HG03039 (cell line): Measurements from ENCODE around the gene SERPINB1.
"Not testable (repeated sequence)": the region's sequence is repeated elsewhere in the genome, so short reads cannot be mapped to it uniquely, and the experiment has no call there.

Experiments used
- ATAC-seq: cut with Tn5 transposase; IDR thresholded peaks from one replicate; pipeline ENCODE4 v1.9.1; 2021; ENCODE audit warnings: mild to moderate bottlenecking, moderate library complexity; ENCODE audit not compliant: unreplicated experiment

The SERPINB1 gene

DNA sequence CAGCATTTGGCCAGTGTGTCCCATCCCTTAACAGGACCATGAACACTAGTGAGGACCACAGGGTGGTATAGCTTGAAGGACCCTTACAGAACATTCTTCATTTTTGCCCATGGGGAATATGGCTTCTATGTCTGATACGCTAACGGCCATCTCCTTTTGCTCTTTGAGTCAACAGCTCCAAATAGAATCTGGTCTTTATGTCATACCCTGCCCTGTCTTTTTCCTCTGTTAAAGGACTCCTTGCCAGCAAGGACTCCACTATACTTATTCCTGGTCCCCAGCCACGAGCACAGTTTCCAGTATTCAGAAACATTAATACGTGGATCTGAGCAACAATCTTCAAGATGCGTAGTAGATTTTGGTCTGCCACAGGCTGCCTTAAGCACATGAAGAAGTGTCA, 22.5 kb downstream of the SERPINB1 start:
- ATAC-seq, result no peak

DNA sequence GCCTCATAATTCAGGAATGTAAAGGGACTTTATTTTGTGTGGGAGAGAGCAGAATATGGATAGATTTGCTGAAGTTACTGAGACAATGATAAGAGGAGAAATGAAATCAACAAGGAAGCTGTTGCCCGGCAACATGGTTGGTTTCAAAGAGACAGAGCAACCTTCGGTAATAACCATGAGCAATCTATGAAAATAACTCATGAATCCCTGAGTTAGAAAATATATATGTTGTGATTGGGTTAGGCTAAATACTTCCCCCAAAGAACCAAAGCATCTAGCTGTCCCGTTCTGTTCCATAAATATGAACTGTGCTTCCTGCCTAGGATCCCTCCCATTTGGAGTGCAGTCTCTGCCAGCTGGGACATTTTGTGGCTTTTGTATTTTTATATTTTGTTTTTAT, 23.1 kb downstream of the SERPINB1 start:
- no peak for ATAC-seq

DNA sequence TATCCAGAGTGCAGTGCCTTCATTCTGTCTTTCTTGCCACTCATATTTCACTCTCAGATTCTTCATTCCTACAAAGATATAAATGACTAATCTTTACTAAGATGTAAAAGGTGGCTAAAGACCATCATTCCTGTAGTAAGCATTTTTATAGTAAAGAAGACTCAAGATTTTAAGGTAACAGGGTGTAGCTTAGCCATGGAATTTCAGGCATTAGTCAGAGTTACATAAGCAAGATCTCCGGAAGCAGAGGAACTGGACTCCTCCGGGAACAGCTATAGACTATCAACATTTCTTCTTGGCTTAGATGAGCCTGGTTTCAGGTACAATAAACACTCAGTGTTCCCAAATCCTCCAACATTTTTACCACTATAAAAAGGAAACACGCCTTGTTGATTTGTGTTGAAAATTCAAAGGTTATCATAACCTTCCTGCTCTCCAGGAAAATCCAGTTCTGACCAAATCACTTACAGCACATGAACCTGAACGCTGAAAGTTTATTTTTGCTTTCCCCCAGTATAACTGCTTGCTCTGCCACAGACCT, 23.7 kb downstream of the SERPINB1 start:
- ATAC-seq, result no peak

DNA sequence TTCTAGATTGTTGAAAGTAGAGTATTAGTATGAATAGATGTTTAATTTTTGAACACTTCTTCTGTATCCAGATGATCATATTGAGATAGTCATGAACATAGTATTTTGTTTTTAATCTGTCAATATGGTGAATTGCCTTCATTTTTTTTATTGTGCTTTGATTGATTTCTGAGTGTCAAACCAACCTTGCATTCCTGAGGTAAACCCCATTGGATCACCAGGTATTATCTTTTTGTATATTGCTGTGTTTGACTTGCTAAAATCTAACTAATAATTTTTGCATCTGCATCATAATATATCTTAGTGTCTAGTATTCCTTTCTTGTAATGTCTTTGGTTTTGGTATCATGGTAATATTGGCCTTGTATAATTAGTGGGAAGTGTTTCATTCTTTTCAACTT, 25.5 kb downstream of the SERPINB1 start:
- no peak for ATAC-seq

DNA sequence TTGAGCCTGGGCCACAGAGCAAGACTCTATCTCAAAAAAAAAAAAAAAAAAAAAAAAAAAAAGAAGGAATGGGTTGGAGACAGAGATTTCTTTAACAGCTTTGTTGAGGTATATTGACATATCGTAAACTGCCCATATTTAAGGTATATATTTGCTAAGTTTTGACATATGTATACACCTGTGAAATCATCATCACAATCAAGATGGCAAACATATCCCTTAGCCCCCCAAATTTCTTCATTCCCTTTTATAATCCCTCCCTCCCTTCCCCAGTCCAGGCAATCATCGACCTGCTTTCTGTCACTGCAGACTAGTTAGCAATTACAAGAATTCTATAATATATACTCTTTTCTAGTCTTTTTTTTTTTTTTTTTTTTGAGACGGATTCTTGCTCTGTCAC, 29.0 kb downstream of the SERPINB1 start:
- ATAC-seq, result no peak

DNA sequence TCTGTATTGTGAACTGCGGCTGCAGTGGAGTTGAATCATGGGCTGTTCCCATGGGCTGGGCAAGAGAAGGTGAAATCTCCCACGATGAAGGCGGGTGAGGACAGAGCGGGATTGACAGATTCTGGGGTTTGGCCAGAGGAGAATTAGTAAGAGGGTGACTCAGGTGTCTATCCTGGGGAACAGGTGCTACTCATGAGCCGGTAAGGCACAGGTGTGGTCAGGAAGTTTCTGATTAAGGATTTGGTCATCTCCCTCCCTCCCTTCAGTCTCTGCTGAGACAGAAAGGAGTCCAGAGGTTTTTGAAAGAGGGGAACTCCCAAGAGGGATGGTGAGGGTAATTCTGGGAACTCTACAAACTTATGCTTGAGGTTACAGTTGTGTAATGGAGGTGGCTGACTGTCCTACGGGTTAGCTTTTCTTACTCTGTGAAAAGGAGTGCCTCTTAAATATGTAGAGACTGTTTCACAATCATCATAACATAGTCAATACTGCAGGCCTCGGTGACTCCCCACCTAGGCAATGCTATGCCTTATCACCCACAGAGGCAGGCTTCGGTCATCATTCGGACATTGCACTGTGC, 31.5 kb downstream of the SERPINB1 start:
- no peak for ATAC-seq

DNA sequence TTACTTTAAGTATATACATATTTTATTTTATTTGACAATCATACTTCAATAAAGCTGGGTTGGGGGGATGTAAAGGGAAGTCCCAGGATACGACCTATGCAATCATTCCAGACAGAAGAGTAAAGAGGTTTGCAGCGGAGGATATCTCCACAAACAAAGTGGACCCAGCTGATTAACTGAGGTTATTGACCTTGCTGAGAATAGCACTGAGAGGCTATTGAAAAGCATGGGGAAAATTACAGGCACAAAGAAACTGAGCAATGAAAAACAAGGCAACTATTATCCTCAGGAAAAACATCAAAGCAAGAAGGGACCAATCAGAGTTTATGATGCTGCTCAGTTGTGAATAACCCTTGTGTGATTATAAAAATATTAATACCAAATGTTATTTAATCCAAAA, 32.6 kb downstream of the SERPINB1 start:
- no peak for ATAC-seq

DNA sequence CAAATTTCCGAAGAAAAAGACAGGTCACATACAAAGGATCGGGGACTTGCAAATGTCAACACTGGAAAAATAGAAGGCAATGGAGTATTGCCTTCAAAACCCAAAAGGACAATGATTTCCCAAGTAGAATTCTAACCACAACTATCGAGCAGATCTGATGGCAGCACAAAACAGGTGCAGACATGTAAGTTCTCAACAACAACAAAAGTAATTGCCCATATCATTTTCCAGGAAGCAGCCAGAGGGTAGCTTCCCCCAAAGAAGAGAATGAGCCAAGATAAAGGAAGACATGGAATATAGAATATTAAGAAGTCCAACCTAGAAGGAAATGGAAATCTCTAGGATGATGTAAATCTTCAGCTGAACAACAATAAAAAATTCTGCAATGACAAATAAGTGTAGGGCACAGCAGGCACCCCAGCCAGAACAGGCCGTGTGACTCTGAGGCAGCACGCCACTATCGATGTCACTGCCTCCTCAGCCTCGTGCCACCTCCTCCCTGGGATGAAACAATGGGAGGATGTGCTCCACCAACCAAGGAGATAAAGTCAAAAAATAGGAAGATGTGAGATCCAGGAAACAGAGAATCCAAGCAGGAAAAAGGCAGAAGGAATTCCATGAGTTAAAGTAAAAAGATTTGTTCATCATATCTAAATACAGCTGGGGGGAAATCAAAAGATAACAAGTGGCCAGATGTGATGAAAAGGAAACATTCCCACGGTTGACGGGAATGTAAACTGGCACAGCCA, 34.1 kb downstream of the SERPINB1 start:
- no peak for ATAC-seq

DNA sequence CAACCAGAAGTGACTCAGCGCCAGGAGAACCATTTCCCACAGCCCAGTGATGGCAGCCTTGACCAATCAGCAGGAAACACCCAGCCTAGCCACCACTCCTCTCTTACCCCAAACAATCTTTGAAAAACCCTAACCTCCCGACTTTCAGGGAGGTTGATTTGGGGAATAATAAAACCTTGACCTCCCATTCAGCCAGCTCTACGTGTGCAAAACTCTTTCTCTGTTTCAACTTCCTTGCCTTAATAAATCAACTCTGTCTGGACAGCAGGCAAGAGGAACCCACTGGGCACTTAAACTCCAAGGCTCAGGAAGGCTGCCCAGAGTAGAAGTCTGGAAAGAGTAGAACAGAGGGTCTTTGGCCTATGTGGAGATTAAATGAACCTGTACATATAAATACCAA, 35.0 kb downstream of the SERPINB1 start:
- ATAC-seq, result no peak

DNA sequence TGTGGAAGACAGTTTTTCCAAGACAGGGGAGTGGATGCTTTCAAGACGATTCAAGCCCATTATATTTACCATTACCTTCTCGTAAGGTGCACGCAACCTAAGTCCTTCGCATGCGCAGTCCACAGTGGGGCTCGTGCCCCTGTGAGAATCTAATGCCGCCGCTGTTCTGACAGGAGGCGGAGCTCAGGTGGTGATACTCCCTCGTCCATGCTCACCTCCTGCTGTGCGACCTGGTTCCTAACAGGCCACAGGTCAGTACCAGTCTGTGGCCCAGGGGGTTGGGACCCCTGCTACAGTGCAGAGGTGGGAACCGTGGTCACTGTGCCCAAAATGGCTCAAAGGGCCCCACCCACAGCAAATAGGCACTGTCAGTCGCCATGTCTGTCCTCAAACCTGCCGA, 36.6 kb downstream of the SERPINB1 start:
- no peak for ATAC-seq

DNA sequence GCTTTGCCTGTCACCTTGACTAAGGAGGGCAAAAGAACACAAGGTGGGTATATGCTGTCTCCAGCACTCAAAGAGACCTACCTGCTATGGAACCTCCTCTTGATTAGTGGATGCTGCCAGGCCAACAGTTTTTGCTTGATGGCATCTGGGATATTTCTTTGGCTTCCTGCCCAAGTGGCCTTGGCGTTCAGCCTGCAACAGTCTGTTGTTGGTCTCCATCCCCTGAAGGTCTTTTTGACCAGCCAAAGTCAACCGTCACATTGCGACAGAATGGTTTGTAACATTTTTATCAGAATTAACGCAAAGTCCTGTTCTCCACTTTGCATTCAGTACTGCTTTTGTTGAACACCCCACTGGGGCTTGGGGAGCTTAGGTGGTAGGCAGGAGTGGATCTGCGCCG, 37.1 kb downstream of the SERPINB1 start:
- ATAC-seq, result no peak

DNA sequence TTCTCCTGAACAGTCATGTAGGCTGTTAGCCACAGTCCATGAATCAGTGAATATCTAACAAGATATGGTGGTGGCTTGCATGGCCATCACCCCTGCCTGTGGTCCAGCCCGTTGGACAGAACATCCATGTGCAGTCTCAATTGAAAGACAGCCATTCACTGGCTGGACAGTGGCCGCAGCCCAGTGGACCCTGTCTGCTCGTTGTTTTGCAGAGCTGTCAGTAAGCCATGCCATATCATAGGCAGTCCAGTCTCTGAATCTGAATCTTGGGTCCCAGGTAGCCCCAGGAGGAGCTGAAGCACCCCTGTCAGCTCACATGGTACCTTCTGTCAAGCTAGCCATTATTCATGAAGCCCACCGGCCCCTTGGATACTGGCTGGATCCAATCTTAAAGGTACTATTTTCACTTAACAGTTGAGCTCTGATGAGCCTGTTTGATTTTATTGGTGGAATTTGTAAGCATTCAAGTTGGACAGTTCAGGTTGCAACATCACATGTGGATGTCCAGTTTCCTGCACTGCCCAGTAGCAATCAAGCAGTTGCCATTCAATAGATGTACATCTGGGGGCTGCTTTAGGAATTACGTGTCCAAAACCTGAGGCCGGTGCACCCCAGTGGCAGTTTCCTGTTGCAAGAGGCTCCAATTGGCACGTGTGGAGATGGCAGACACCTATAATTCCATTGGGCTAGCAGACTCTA, 37.8 kb downstream of the SERPINB1 start:
- ATAC-seq, result no peak

DNA sequence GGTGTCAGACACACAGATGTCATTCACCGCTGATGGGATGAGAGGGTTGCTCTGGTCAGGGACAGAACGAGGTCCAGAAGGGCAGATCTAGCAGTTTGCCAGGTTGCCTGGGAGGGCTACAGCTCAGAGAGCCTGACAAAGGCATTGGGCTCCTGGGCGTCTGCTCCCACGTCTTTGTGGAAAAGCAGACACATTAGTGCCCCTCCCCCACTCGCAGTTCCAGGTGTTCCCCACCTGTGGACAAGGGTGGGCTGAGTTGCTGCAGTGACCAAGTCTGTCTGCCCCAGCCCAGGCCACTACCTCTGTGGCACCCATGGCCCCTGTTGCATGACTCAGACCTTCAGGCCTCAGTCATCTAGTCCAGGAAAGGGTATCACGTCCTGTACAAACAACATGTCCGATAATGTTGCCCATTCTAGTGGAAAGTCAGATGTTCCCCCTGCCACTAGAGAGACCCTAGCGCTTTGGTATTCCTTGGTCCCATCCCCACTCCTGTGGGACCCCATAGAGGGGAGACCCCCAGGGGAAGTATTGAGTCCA, 39.1 kb downstream of the SERPINB1 start:
- ATAC-seq, result no peak

DNA sequence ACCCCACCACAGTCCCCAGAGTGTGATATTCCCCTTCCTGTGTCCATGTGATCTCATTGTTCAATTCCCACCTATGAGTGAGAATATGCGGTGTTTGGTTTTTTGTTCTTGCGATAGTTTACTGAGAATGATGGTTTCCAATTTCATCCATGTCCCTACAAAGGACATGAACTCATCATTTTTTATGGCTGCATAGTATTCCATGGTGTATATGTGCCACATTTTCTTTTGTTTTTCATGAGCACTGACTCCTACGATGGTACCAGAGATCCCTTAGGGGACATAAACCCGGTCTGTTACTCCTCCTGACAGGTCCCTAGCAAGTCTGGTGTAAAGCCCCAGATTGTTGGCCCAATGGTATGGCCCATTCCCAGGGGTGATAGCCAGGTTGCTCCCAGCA, 40.0 kb downstream of the SERPINB1 start:
- not testable (repeated sequence) for ATAC-seq

DNA sequence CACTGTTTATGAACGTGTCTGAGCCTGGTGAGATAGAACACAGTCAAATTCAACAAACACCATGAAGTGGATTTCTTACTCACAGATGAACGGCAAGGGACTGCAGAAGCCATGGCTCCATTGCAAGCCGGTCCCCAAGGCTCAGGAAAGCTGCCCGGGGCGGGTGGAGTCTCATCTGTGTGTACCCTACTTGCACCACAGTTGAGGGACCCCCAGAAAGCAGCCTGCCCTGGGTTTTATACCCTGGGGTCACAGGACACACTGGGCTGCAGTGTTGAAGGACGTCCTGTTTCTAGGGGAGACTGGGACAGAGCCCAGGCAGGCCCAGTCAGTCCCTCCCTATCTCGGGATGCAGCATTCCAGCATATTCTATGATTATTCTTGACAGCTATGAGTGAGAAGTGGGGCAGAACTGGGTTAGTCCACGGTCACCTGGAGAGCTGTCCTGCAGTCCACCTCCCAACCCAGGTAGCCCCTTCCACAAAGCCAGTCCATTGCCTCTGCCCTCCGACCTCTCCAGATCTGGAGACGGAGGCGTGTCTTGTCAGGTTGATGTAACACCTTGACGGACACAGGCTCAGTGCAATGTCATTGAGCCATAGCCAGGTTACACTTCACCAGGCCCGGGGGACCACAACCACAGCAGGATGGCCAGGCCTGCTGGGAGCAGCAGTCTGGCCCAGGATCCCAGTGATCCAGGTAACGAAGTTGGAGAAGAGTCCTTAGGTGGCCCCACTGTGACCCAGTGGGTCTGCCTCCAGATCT, 40.9 kb downstream of the SERPINB1 start:
- ATAC-seq, result no peak

DNA sequence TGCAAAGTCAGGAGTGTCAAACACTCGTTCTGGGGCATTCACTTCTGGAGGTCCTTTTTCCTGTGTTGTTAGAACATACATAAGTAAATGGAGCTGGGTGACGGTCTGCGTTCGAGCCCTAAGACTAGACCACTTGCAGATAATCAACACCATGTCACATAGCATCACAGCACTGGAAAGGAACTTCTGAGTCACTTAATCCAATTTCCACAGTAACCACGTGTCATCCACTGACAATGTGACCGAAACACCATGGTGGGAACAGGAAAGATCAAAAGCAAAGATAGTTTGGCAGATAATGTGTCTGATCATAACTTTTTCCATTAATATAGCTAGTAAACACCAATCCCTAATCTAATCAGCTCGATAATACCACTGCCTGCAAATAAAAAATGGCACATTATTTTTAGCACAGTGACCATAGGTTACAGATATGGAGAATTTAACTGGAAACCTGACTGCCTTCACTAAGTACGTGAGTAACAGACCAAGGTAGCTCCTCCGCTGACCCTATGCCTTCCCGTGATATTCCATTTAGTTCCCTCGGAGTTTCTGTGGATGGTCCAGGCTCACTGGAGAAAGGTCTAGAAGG, 41.6 kb downstream of the SERPINB1 start:
- ATAC-seq, result no peak

DNA sequence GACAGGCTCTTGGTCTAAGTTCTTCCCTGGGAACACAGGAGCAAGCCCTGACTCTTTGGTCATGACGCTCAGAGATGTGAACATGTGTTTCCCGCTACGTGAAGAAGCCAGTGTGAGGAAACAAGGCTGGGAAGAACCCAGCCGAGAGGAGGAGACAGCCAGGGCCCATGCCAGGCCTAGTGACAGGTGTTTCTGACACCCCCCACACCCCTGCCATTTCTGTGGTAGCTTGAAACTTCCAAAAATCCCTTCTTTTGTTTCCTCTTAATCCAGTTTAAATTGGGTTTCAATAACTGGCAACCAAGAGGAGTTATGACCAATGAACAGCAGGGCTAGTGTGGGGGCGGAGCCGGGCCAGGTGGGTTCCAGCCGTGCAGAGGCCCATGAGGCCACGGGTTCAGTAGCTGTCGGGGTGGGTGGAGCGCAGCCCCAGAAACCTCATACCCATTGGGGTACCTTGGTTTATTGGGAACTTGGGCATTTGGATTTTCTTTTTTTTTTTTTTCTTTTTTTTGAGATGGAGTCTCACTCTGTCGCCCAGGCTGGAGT, 43.0 kb downstream of the SERPINB1 start:
- ATAC-seq, result no peak

DNA sequence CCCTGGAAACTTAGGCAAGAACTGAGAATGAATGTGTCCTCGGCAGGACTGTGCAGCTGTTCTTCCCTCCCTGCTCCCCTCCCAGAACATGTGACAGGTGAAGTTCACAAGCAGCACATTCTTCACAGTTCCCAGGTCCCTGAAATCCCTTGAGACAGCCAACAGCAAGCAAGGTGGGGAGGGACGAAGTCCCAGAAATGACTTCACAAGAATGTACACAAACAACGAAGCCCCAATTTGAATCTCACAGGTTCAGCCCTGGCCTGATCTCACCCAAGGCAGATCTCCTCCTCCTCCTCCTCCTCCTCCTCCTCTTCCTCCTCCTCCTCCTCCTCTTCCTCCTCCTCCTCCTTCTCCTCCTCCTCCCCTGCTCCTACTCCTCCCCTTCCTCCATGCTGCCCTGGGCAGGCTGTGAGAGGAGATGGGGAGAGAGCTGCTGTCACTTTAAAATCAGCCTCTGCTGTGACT, 44.1 kb downstream of the SERPINB1 start:
- ATAC-seq, result no peak

DNA sequence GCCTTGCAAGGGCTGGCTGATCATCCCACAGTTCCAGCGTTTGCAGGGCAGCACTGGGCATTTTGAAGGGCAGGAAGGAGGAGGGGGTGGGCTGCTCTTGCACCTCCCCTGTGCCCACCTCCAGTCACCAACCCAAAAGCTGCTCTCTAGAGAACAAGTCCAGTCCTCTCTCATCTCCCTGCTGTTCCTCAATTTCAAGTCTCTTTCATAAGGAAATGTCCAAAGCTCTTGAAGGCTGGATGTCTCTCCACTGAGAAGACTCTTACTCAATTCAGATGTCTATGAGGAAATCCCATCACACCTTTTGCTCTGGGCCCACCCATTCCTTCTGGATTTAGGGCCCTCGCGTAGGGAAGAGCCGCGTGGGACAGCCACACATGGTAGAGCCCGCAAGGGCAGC, 44.8 kb downstream of the SERPINB1 start:
- no peak for ATAC-seq

DNA sequence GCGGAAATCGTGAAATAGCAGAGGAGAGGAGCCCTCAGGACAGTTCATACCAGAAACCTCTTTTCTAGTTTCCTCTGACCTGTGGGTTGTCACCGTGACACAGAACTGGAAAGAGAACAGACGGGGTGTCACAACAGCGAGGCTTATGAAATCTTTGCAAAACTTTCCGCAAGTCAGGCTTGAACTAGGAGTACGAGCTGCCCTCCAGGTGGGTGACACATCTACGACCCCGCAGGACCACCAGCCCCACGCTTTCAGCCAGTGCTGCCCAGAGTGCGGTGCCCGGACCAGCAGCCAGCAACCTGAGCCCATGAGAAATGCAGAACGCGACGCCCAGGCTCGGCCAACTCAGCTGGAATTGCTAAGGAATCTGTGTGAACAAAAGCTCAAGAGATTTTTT, 45.7 kb downstream of the SERPINB1 start:
- no peak for ATAC-seq
